Ectodermal cell (in vitro differentiated cells): ENCODE data around the gene PTGES.

ENCODE experiments used
- H3K27ac ChIP-seq: 2 replicates; pipeline ENCODE4 v1.7.0; 2013; ENCODE audit warnings: mild to moderate bottlenecking, low read depth, low read length; ENCODE audit not compliant: insufficient read depth, poor library complexity, severe bottlenecking
- H3K27me3 ChIP-seq: 2 replicates; pipeline ENCODE4 v1.7.0; 2013; ENCODE audit warnings: mild to moderate bottlenecking, low read length; ENCODE audit not compliant: insufficient read depth, control insufficient read depth, poor library complexity, severe bottlenecking
- H3K36me3 ChIP-seq: one replicate; pipeline ENCODE4 v1.7.0; 2013; ENCODE audit warnings: low read length; ENCODE audit not compliant: control insufficient read depth, insufficient read depth
- H3K4me1 ChIP-seq: one replicate; pipeline ENCODE4 v1.7.0; 2013; ENCODE audit warnings: low read length; ENCODE audit not compliant: control insufficient read depth, insufficient read depth
- H3K4me3 ChIP-seq: 2 replicates; pipeline ENCODE4 v1.7.0; 2013; ENCODE audit warnings: low read depth, low read length, control low read depth; ENCODE audit not compliant: insufficient read depth
- H3K9me3 ChIP-seq: 2 replicates; pipeline ENCODE4 v1.7.0; 2013; ENCODE audit warnings: mild to moderate bottlenecking, low read length, moderate library complexity; ENCODE audit not compliant: control insufficient read depth
- WGBS, 2 experiments: methylation state at CpG; one replicate each; pipeline ENCODE4 v1.1.7; 2013; ENCODE audit warnings: missing lambda C conversion rate in 2 of 2; 5-methylcytosine and 5-hydroxymethylcytosine counted together

The PTGES gene

GRCh38 chr9:129719135-129719534 lies 33.7 kb downstream of the PTGES start:
- no peaks in the 10 kb centered on the region for H3K36me3 ChIP-seq
- no peaks in the 10 kb centered on the region for H3K9me3 ChIP-seq
- no peaks in the 10 kb centered on the region for H3K4me1 ChIP-seq
- no peak overlapping the region for H3K4me3 ChIP-seq
- 91 to 93% methylated on average over 38 of the region's 38 CpGs for WGBS, 2 experiments
- no peak overlapping the region for H3K27ac ChIP-seq
- H3K27me3 ChIP-seq = no peaks in the 10 kb centered on the region

- 93 to 96% methylated on average over 5 of the region's 5 CpGs for WGBS, 2 experiments
- no peaks in the 10 kb centered on the region for H3K27me3 ChIP-seq
- H3K9me3 ChIP-seq = no peaks in the 10 kb centered on the region
- no peak overlapping the region for H3K4me3 ChIP-seq
- no peaks in the 10 kb centered on the region for H3K36me3 ChIP-seq
- H3K4me1 ChIP-seq = no peaks in the 10 kb centered on the region
- H3K27ac ChIP-seq = no peak overlapping the region
These were observed 34.2 kb downstream of the PTGES start for GRCh38 chr9:129718647-129719046.

GRCh38 chr9:129717991-129718390 lies 34.9 kb downstream of the PTGES start:
- Histone ChIP-seq H3K27ac (no peak overlapping the region), H3K4me1 (no peaks in the 10 kb centered on the region), H3K36me3 (no peaks in the 10 kb centered on the region), H3K27me3 (no peaks in the 10 kb centered on the region), H3K4me3 (no peak overlapping the region), H3K9me3 (no peaks in the 10 kb centered on the region)
- 82 to 88% methylated on average over 5 of the region's 5 CpGs for WGBS, 2 experiments

GRCh38 chr9:129716091-129716490 lies 36.8 kb downstream of the PTGES start:
- Histone ChIP-seq H3K36me3 (no peaks in the 10 kb centered on the region), H3K4me1 (peaks cover 11% of the 10 kb centered on the region), H3K4me3 (no peak overlapping the region), H3K9me3 (no peaks in the 10 kb centered on the region), H3K27ac (no peak overlapping the region), H3K27me3 (no peaks in the 10 kb centered on the region)
- WGBS, 2 experiments = 93 to 94% methylated on average over 5 of the region's 5 CpGs

- 92 to 93% methylated on average over 15 of the region's 15 CpGs for WGBS, 2 experiments
- H3K4me1 ChIP-seq = peaks cover 17% of the 10 kb centered on the region
- H3K4me3 ChIP-seq = no peak overlapping the region
- no peaks in the 10 kb centered on the region for H3K27me3 ChIP-seq
- no peaks in the 10 kb centered on the region for H3K36me3 ChIP-seq
- no peak overlapping the region for H3K27ac ChIP-seq
- no peaks in the 10 kb centered on the region for H3K9me3 ChIP-seq
These were observed 38.3 kb downstream of the PTGES start for GRCh38 chr9:129714511-129715061.

GRCh38 chr9:129713402-129713679 lies 39.5 kb downstream of the PTGES start:
- Histone ChIP-seq H3K4me1 (peaks cover 26% of the 10 kb centered on the region), H3K4me3 (no peak overlapping the region), H3K9me3 (no peaks in the 10 kb centered on the region), H3K27ac (no peak overlapping the region), H3K27me3 (no peaks in the 10 kb centered on the region), H3K36me3 (no peaks in the 10 kb centered on the region)
- 84 to 90% methylated on average over 10 of the region's 10 CpGs for WGBS, 2 experiments

GRCh38 chr9:129712634-129713401 lies 40.0 kb downstream of the PTGES start:
- peaks cover 26% of the 10 kb centered on the region for H3K4me1 ChIP-seq
- no peak overlapping the region for H3K4me3 ChIP-seq
- no peaks in the 10 kb centered on the region for H3K27me3 ChIP-seq
- H3K27ac ChIP-seq = peak overlapping the region; percentile 53
- 64% methylated on average over 26 of the region's 26 CpGs for WGBS, 2 experiments
- no peaks in the 10 kb centered on the region for H3K36me3 ChIP-seq
- H3K9me3 ChIP-seq = no peaks in the 10 kb centered on the region

GRCh38 chr9:129710169-129710453 lies 42.7 kb downstream of the PTGES start:
- Histone ChIP-seq H3K36me3 (no peaks in the 10 kb centered on the region), H3K27ac (no peak overlapping the region), H3K27me3 (no peaks in the 10 kb centered on the region), H3K4me3 (no peak overlapping the region), H3K4me1 (peaks cover 26% of the 10 kb centered on the region), H3K9me3 (no peaks in the 10 kb centered on the region)
- 94 to 96% methylated on average over 3 of the region's 3 CpGs for WGBS, 2 experiments

GRCh38 chr9:129709438-129710168 lies 43.2 kb downstream of the PTGES start:
- H3K4me3 ChIP-seq = no peak overlapping the region
- H3K4me1 ChIP-seq = peaks cover 26% of the 10 kb centered on the region
- H3K36me3 ChIP-seq = no peaks in the 10 kb centered on the region
- H3K27me3 ChIP-seq = no peaks in the 10 kb centered on the region
- WGBS, 2 experiments = 88 to 92% methylated on average over 17 of the region's 17 CpGs
- no peaks in the 10 kb centered on the region for H3K9me3 ChIP-seq
- no peak overlapping the region for H3K27ac ChIP-seq

GRCh38 chr9:129708793-129709192 lies 44.0 kb downstream of the PTGES start:
- H3K9me3 ChIP-seq = no peaks in the 10 kb centered on the region
- H3K4me1 ChIP-seq = peaks cover 26% of the 10 kb centered on the region
- WGBS, 2 experiments = 79 to 80% methylated on average over 6 of the region's 6 CpGs
- H3K36me3 ChIP-seq = no peaks in the 10 kb centered on the region
- no peaks in the 10 kb centered on the region for H3K27me3 ChIP-seq
- H3K27ac ChIP-seq = no peak overlapping the region
- H3K4me3 ChIP-seq = no peak overlapping the region
